ENCODE results near the gene FLVCR2. TPM values are rescaled to one million over a fixed set of nuclear protein-coding genes. Genes with fewer than 3 reads are reported as not detected.

Gene FLVCR2
- polyA plus RNA-seq, 1 of the 3 experiments (the other 2 are of a cell fraction): 0.05 TPM

GRCh38 chr14:75537071-75537470, 41.3 kb upstream of the FLVCR2 start:
- Histone ChIP-seq H3K27me3 (ENCODE audit: insufficient read depth) (no peaks in the 10 kb centered on the region), H2AFZ (ENCODE audit: low read depth) (no peak overlapping the region), H3F3A (replicated peaks; ENCODE audit: insufficient read depth) (no peaks in the 10 kb centered on the region), H3K4me2 (no peak overlapping the region), H3K36me3 (replicated peaks in 1 of 2; ENCODE audit: control insufficient read depth in 1 of 2, insufficient read depth in 2 of 2, low read length in 1 of 2) (no peaks in the 10 kb centered on the region), H3K4me3 (ENCODE audit: low read depth in 2 of 2, low read length in 1 of 2) (no peak overlapping the region), H3K9ac (no peak overlapping the region), H4K20me1 (ENCODE audit: insufficient read depth) (no peaks in the 10 kb centered on the region), H3K9me2 (no peaks in the 10 kb centered on the region), H3K9me3 (no peaks in the 10 kb centered on the region), H3K79me2 (ENCODE audit: insufficient read depth) (no peaks in the 10 kb centered on the region), H3K4me1 (ENCODE audit: control insufficient read depth in 1 of 2, insufficient read depth in 2 of 2, low read depth in 1 of 2, low read length in 1 of 2) (0 out of 4 replicates have a peak, but pooled peaks cover 0 to 3% of the 10 kb centered on the region in 2 experiments), H3K27ac (ENCODE audit: low read depth in 2 of 2, low read length in 1 of 2) (no peak overlapping the region)
- POLR2A ChIA-PET: no interaction called here
- no peak for TF ChIP-seq FOXJ3 (CRISPR knock-in tag; IDR thresholded peaks at IDR 0.05)
- no peak for TF ChIP-seq ZBTB33 (IDR thresholded peaks at IDR 0.05; ENCODE audit: borderline replicate concordance, low read depth)
- no peak for TF ChIP-seq NFIC (IDR thresholded peaks at IDR 0.05; ENCODE audit: borderline replicate concordance)
- TF ChIP-seq USF2 (IDR thresholded peaks at IDR 0.05; ENCODE audit: borderline replicate concordance, low read depth, low read length): no peak
- TF ChIP-seq FOSL2 (IDR thresholded peaks at IDR 0.05; ENCODE audit: borderline replicate concordance, low read depth): no peak
- TF ChIP-seq EZH2phosphoT487 (IDR thresholded peaks at IDR 0.05; ENCODE audit: borderline replicate concordance, low read depth): no peak
- TF ChIP-seq RFX5 (IDR thresholded peaks at IDR 0.05; ENCODE audit: low read length): no peak
- no peak for TF ChIP-seq JUND (IDR thresholded peaks at IDR 0.05)
- no peak for TF ChIP-seq TCF12 (IDR thresholded peaks at IDR 0.05)
- TF ChIP-seq RCOR1 (IDR thresholded peaks at IDR 0.05; ENCODE audit: low read length): no peak
- TF ChIP-seq SMC3 (IDR thresholded peaks at IDR 0.05; ENCODE audit: low read depth, low read length): no peak
- no peak for TF ChIP-seq RXRA (IDR thresholded peaks at IDR 0.05; ENCODE audit: borderline replicate concordance, low read depth)
- TF ChIP-seq GATA2 (CRISPR knock-in tag; IDR thresholded peaks at IDR 0.05): no peak
- no peak for TF ChIP-seq EP300 (IDR thresholded peaks at IDR 0.05; ENCODE audit: borderline replicate concordance in 1 of 2, low read depth in 1 of 2, low read length in 1 of 2)
- TF ChIP-seq SIN3A (IDR thresholded peaks at IDR 0.05; ENCODE audit: borderline replicate concordance, low read depth, low read length): no peak
- no peak for TF ChIP-seq MEF2A (IDR thresholded peaks at IDR 0.05; ENCODE audit: borderline replicate concordance, low read depth)
- no peak for DNase-seq
- CTCF ChIA-PET: interaction anchor here (2.7 kb wide), 1 partner anchor 24 kb away, joined by 12 read pairs; no protein-coding TSS in a partner anchor
- 80% methylated on average over 4 of the region's 4 CpGs for WGBS (ENCODE audit: low lambda C conversion rate)

GRCh38 chr14:75539162-75539560, 39.3 kb upstream of the FLVCR2 start:
- H4K20me1 ChIP-seq (ENCODE audit: insufficient read depth): no peaks in the 10 kb centered on the region
- no peak overlapping the region for H3K9ac ChIP-seq
- no peak overlapping the region for H3K4me3 ChIP-seq (ENCODE audit: low read depth in 2 of 2, low read length in 1 of 2)
- no peak for DNase-seq
- CTCF ChIA-PET: interaction anchor here (1.3 to 2.2 kb wide), 4 partner anchors 10 to 115 kb away, joined by 4 to 7 read pairs (median 5); no protein-coding TSS in a partner anchor
- H3K79me2 ChIP-seq (ENCODE audit: insufficient read depth): no peaks in the 10 kb centered on the region
- H3K4me1 ChIP-seq (ENCODE audit: control insufficient read depth in 1 of 2, insufficient read depth in 2 of 2, low read depth in 1 of 2, low read length in 1 of 2): 0 out of 4 replicates have a peak, but pooled peaks cover 0 to 3% of the 10 kb centered on the region in 2 experiments
- H3F3A ChIP-seq (replicated peaks; ENCODE audit: insufficient read depth): no peaks in the 10 kb centered on the region
- no peaks in the 10 kb centered on the region for H3K9me2 ChIP-seq
- WGBS (ENCODE audit: low lambda C conversion rate): 61% methylated on average over 5 of the region's 5 CpGs
- POLR2A ChIA-PET: no interaction called here
- H3K4me2 ChIP-seq: no peak overlapping the region
- H3K27ac ChIP-seq (ENCODE audit: low read depth in 2 of 2, low read length in 1 of 2): no peak overlapping the region
- no peak overlapping the region for H2AFZ ChIP-seq (ENCODE audit: low read depth)
- no peaks in the 10 kb centered on the region for H3K36me3 ChIP-seq (replicated peaks in 1 of 2; ENCODE audit: control insufficient read depth in 1 of 2, insufficient read depth in 2 of 2, low read length in 1 of 2)
- no peaks in the 10 kb centered on the region for H3K27me3 ChIP-seq (ENCODE audit: insufficient read depth)
- no peak for TF ChIP-seq TAF1 (IDR thresholded peaks at IDR 0.05; ENCODE audit: borderline replicate concordance, low read depth, low read length)
- TF ChIP-seq JUND (IDR thresholded peaks at IDR 0.05): no peak
- no peak for TF ChIP-seq GABPA (IDR thresholded peaks at IDR 0.05; ENCODE audit: low read depth)
- H3K9me3 ChIP-seq: no peaks in the 10 kb centered on the region

Data from SK-N-SH (cell line).